Smooth muscle cell (in vitro differentiated cells): ENCODE measurements around the gene CACNA1D. TPM values are rescaled to one million over a fixed set of nuclear protein-coding genes. Genes with fewer than 3 reads are reported as not detected.

Source experiments
- DNase-seq: peaks from one replicate; lab custom pipeline; 2025; ENCODE audit not compliant: unreplicated experiment; lab: John Stamatoyannopoulos, UW
- H2AFZ ChIP-seq: fragments of 200-600 bp; sonication (generic); 2 replicates; pipeline ENCODE4 v1.6.0; 2016; ENCODE audit warnings: antibody characterized with exemption, low read depth, mild to moderate bottlenecking
- H3F3A ChIP-seq: fragments of 200-600 bp; sonication (generic); 2 replicates; pipeline ENCODE4 v1.6.0; 2017; ENCODE audit warnings: antibody characterized with exemption, low read depth
- H3K27ac ChIP-seq: fragments of 200-600 bp; sonication (generic); 2 replicates; pipeline ENCODE4 v1.5.1; 2016; ENCODE audit warnings: low read depth, mild to moderate bottlenecking
- H3K27me3 ChIP-seq: fragments of 200-600 bp; sonication (generic); 2 replicates; pipeline ENCODE4 v1.6.1; 2016; ENCODE audit warnings: low read depth, mild to moderate bottlenecking
- H3K36me3 ChIP-seq: fragments of 200-600 bp; sonication (generic); 2 replicates; pipeline ENCODE4 v1.5.1; 2016; ENCODE audit warnings: low read depth
- H3K4me1 ChIP-seq: fragments of 200-600 bp; sonication (generic); 2 replicates; pipeline ENCODE4 v1.5.1; 2016; ENCODE audit warnings: low read depth
- H3K4me2 ChIP-seq: fragments of 200-600 bp; sonication (generic); 2 replicates; pipeline ENCODE4 v1.6.0; 2016; ENCODE audit warnings: mild to moderate bottlenecking
- H3K4me3 ChIP-seq: fragments of 200-600 bp; sonication (generic); 2 replicates; pipeline ENCODE4 v1.5.1; 2016; ENCODE audit warnings: mild to moderate bottlenecking
- H3K79me2 ChIP-seq: fragments of 200-600 bp; sonication (generic); 2 replicates; pipeline ENCODE4 v1.6.0; 2016; ENCODE audit warnings: low read depth, mild to moderate bottlenecking
- H3K9ac ChIP-seq: fragments of 200-600 bp; sonication (generic); 2 replicates; pipeline ENCODE4 v1.6.0; 2016; ENCODE audit warnings: low read depth
- H3K9me3 ChIP-seq: fragments of 200-600 bp; sonication (generic); replicated peaks from 2 replicates; pipeline ENCODE4 v1.5.1; 2016; ENCODE audit warnings: low read depth
- H4K20me1 ChIP-seq: fragments of 200-600 bp; sonication (generic); 2 replicates; pipeline ENCODE4 v1.6.0; 2016; ENCODE audit warnings: low read depth
- CTCF ChIP-seq: fragments of 200-600 bp; sonication (generic); IDR thresholded peaks from 2 replicates; pipeline ENCODE4 v1.5.1; 2017; ENCODE audit warnings: borderline replicate concordance, mild to moderate bottlenecking, antibody characterized with exemption; ENCODE audit not compliant: insufficient read depth, poor library complexity, severe bottlenecking
- WGBS: methylation state at CpG from one replicate; pipeline ENCODE4 v1.1.7; 2016; ENCODE audit warnings: low lambda C conversion rate; 5-methylcytosine and 5-hydroxymethylcytosine counted together
- polyA plus RNA-seq: library from polyadenylated mRNA; unstranded; fragments of >200 nt; fragmentation: Nextera tagmentation; extraction: Ambion mirVana; gene quantifications from 2 replicates; pipeline ENCODE4 v1.2.1, GENCODE V29; 2016
- total RNA-seq: library from RNA; depleted of rRNA; stranded (reverse); fragments of >200 nt; gene quantifications from 2 replicates; pipeline ENCODE4 v1.2.3, GENCODE V29; 2014

The CACNA1D gene
- total and polyA plus RNA-seq, 2 experiments from 2014 or later: 0.63 to 1.4 TPM

DNA sequence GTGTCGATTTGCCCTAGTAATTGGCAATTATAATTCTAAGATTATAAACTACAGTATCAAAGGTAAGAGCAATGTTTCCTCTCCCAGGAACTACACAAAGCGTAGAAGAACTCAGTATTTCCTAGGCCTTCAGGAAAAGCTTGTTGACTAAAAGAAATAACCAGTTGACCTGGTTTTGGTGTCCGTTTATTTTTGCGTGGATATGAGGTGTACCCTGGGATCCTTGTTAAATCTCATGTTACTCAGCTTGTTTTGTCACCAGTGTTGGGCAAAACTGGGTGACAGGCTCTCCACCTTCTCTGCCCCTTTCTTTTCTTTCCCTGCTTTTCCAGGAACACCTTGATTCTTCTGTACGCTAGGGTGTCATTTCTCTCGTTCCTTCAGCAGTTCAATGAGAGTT, 97.2 kb downstream of the CACNA1D start:
- Histone ChIP-seq H2AFZ (no peak overlapping the region), H4K20me1 (no peaks in the 10 kb centered on the region), H3K4me1 (peaks cover 4% of the 10 kb centered on the region), H3K27ac (no peak overlapping the region), H3K9ac (no peak overlapping the region), H3F3A (no peaks in the 10 kb centered on the region), H3K4me3 (no peak overlapping the region), H3K4me2 (no peak overlapping the region), H3K9me3 (no peaks in the 10 kb centered on the region), H3K36me3 (no peaks in the 10 kb centered on the region), H3K79me2 (no peaks in the 10 kb centered on the region), H3K27me3 (no peaks in the 10 kb centered on the region)
- 89% methylated on average over 6 of the region's 6 CpGs for WGBS
- TF ChIP-seq CTCF: no peak
- no peak for DNase-seq

DNA sequence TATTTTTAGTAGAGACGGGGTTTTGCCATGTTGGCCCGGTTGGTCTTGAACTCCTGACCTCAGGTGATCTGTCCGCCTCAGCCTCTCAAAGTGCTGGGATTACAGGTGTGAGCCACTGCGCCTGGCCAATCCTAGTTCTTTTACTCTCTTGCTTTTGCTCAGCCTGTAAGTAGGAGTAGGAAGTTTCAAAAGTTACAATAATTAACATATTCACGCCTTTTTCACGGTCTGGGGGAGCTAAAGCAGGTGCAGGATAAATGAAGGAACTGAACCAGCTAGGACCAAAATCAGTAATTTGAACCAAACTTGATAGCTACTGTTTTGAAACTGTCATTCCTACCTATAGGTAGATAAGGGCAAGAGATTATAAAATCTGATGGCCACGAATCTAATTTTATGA, 98.5 kb downstream of the CACNA1D start:
- H3F3A ChIP-seq: no peaks in the 10 kb centered on the region
- TF ChIP-seq CTCF: no peak
- no peak overlapping the region for H3K9ac ChIP-seq
- H3K9me3 ChIP-seq: no peaks in the 10 kb centered on the region
- no peak overlapping the region for H3K27ac ChIP-seq
- H2AFZ ChIP-seq: no peak overlapping the region
- no peaks in the 10 kb centered on the region for H3K36me3 ChIP-seq
- no peaks in the 10 kb centered on the region for H3K4me1 ChIP-seq
- H4K20me1 ChIP-seq: no peaks in the 10 kb centered on the region
- 87% methylated on average over 7 of the region's 7 CpGs for WGBS
- H3K4me2 ChIP-seq: no peak overlapping the region
- H3K27me3 ChIP-seq: no peaks in the 10 kb centered on the region
- no peak for DNase-seq
- H3K79me2 ChIP-seq: no peaks in the 10 kb centered on the region
- H3K4me3 ChIP-seq: no peak overlapping the region

DNA sequence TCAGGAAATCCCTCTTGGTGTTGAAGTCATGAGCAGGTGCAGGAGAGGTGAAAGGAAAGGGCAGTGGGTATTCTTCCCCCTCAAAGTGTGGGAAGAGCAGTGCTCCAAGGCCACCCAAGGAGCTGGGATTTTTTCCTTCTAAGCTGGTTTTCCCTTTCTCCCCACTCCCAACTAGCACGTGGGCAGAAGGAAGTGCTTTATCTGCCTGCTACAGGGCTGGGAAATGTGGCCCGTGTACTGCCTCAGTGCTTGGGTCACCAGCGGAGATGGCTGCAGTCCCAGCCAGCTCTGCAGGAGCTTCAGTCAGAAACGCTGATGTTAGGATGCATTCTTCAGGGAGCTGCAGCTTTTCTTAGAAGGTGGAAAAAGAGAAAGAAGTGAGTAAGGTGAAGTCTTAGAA, 99.2 kb downstream of the CACNA1D start:
- 41% methylated on average over 4 of the region's 4 CpGs for WGBS
- Histone ChIP-seq H2AFZ (no peak overlapping the region), H3K9ac (no peak overlapping the region), H3K27ac (no peak overlapping the region), H3K27me3 (no peaks in the 10 kb centered on the region), H3K9me3 (no peaks in the 10 kb centered on the region), H3K36me3 (no peaks in the 10 kb centered on the region), H3K4me3 (no peak overlapping the region), H4K20me1 (no peaks in the 10 kb centered on the region), H3F3A (no peaks in the 10 kb centered on the region), H3K79me2 (no peaks in the 10 kb centered on the region), H3K4me1 (no peaks in the 10 kb centered on the region), H3K4me2 (no peak overlapping the region)
- no peak for DNase-seq
- no peak for TF ChIP-seq CTCF

DNA sequence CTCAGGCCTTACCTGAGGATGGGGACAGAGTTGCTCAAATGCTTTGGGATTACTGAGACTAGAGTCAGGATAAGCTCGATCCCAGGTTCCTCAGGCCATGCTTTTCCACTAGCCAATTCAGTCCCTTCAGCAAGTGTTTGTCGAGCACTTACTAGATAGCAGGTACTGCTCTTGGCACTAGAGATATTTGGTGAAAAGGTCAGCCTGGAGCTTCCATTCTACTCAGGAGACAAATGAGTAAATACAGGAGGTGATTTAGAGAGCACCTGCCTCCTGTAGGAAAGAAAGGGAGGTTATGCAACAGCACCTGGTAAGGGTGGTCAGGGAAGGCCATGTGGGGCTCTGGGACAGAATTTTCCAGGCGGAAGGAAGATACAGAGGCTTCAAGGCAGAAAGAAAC, 99.9 kb downstream of the CACNA1D start:
- Histone ChIP-seq H3K79me2 (no peaks in the 10 kb centered on the region), H3K9ac (no peak overlapping the region), H3K4me1 (no peaks in the 10 kb centered on the region), H3K36me3 (no peaks in the 10 kb centered on the region), H3K4me2 (no peak overlapping the region), H3K9me3 (no peaks in the 10 kb centered on the region), H3F3A (no peaks in the 10 kb centered on the region), H4K20me1 (no peaks in the 10 kb centered on the region), H3K27me3 (no peaks in the 10 kb centered on the region), H3K4me3 (no peak overlapping the region), H3K27ac (no peak overlapping the region), H2AFZ (no peak overlapping the region)
- TF ChIP-seq CTCF: no peak
- no peak for DNase-seq
- WGBS: 95% methylated on average over 3 of the region's 3 CpGs
